Dedifferentiated amniotic fluid mesenchymal stem cell (primary cell): Measurements from ENCODE around the gene MED31.
"Not testable (repeated sequence)": the region's sequence is repeated elsewhere in the genome, so short reads cannot be mapped to it uniquely, and the experiment has no call there.

ENCODE experiments used
- DNase-seq: peaks from one replicate; pipeline ENCODE4 v3.0.0-alpha.2; 2016; ENCODE audit errors: extremely low spot score

Gene MED31

GRCh38 chr17:6626616-6627015, 24.8 kb downstream of the MED31 start:
- DNase-seq, result no peak

GRCh38 chr17:6623941-6624340, 27.5 kb downstream of the MED31 start:
- peak; percentile 33 for DNase-seq

GRCh38 chr17:6611231-6611630, 40.2 kb downstream of the MED31 start:
- no peak for DNase-seq

- DNase-seq, result no peak
These were observed 41.4 kb downstream of the MED31 start for GRCh38 chr17:6610011-6610410.

- no peak for DNase-seq
These were observed 43.1 kb downstream of the MED31 start for GRCh38 chr17:6608321-6608720.

- DNase-seq, result no peak
These were observed 46.3 kb downstream of the MED31 start for GRCh38 chr17:6605142-6605541.

DNA sequence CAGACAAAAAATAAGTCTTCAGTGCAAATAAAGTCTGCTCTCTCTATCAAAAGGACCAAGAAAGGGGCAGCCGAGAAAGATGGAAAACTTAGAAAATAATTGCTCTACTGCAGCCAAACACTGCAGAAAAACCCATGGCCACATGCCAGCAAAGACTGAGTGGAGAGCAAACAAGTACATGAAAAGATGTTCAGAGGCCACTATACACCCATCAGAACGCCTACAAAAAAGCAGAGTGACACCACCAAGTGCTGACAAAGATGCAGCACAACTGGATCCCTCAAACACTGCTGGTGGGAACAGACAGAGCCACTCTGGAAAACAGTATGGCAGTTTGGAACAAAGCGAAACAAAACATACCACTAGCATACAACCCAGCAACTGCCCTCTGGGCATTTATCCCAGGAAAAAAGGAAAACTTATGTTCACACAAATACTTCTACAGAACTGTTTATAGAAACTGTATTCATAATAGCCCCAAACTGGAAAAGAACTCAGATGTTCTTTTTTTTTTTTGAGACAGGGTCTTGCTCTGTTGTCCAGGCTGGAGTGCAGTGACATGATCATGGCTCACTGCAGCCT, 47.6 kb downstream of the MED31 start:
- no peak for DNase-seq

DNA sequence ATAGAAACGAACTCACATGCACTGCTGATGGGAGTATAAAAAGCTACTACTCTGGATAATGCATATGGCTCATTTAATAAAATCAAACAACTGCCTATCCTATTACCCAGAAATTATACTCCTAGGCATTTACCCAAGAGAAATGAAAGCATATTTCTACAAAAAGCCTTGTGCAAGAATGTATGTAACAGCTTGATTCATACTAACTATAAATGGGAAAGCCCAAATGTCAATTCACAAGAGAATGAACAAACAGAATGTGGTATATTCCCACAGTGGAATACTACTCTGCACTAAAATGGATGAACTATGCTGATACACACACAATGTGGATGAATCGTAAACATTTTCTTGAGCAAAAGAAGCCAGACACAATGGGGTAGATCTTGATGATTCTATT, 49.3 kb downstream of the MED31 start:
- DNase-seq, result no peak

- peak; percentile 38 for DNase-seq
These were observed 52.0 kb downstream of the MED31 start for GRCh38 chr17:6599364-6599763.

DNA sequence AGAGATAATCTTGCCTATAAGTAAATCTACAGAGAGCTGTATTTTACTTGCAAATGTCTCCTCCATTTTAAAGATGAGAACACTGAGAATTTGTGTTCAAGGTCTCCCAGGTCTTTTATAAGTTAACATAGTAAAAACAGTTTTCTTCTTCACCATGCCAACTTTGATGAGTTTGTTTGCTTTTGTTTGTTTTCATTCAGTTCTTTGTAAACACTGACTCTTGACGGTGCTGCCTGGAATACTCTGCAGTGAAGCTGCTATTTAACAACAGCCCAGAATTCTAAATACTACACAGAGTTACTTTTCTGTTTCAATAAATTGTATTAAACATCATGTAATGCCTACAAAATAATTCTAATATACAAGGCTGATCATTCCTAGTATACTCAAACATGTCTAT, 53.7 kb downstream of the MED31 start:
- DNase-seq, result no peak

DNA sequence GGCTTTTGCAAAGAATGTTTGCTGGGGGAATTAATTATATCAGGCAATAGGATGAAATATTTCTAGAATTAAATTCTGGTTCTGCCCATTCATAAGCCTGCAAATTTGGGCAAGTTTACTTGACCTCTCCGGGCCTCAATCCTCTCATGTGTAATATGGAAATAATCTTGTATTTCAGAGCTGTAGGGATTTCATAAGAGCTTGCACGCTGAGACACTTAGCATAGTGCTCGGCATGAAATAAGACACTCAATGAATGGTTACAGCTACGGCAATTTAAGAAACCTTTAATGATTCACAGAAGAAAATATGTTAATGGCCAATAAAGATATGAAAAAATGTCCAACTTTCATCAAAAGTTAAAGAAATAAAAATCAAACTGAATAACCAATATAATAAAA, 54.5 kb downstream of the MED31 start:
- no peak for DNase-seq

DNA sequence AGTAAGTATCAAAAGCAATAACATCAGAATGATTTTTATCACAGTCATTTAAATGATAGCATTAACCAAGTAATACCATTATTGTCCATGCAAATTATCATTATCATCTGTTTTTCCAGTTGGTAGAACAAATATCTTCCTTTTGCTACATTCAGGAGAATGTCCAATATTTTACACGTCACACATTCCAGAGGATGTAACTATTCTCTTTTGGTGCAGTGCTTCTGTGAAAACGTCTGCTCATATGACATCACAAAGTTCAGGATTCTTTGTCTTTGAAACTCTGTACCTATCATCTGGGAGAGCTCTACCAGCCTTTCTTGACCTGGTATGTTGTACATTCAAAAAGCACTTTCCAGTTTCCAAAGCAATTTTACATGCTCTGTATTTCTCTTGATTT, 54.9 kb downstream of the MED31 start:
- DNase-seq, result no peak

- DNase-seq, result no peak
These were observed 55.3 kb downstream of the MED31 start for GRCh38 chr17:6596081-6596480.

DNA sequence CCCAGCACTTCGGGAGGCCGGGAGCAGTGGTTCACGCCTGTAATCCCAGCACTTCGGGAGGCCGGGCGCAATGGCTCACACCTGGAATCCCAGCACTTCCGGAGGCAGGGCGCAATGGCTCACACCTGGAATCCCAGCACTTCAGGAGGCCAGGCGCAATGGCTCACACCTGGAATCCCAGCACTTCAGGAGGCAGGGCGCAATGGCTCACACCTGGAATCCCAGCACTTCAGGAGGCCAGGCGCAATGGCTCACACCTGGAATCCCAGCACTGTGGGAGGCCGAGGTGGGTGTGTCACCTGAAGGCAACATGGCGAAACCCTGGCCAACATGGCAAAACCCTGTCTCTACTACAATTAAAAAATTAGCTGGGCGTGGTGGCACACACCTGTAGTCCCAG, 58.0 kb downstream of the MED31 start:
- not testable (repeated sequence) for DNase-seq
